SU-DHL-6 (cell line): ENCODE data around the gene SERPINB2.

Experiments
- CTCF ChIP-seq: fragments of 200-600 bp; sonication (generic); IDR thresholded peaks from one replicate; pipeline ENCODE4 v1.5.1; 2017; ENCODE audit warnings: antibody characterized with exemption, mild to moderate bottlenecking, low read length, moderate library complexity; ENCODE audit not compliant: insufficient read depth, poor library complexity, severe bottlenecking
- EZH2phosphoT487 ChIP-seq: fragments of 200-600 bp; sonication (generic), shearing (Covaris generic); conservative IDR thresholded peaks from 2 replicates; pipeline ENCODE4 v1.6.1; 2018; ENCODE audit warnings: mild to moderate bottlenecking, antibody characterized with exemption, low read length, moderate library complexity, mixed read lengths

GRCh38 chr18:63879709-63880108 is 7.8 kb upstream of the SERPINB2 start:
- TF ChIP-seq CTCF = no peak
- TF ChIP-seq EZH2phosphoT487 = no peak
